HEK293T (cell line): ENCODE results near the gene CCDC92.

Experiments used
- BHLHE40 ChIP-seq: fragments of 450-650 bp; IDR thresholded peaks from 2 replicates; pipeline ENCODE4 v1.6.1; 2016; ENCODE audit warnings: mild to moderate bottlenecking, moderate library complexity, borderline replicate concordance
- CTBP1 ChIP-seq: fragments of 450-650 bp; IDR thresholded peaks from 2 replicates; pipeline ENCODE4 v1.6.1; 2016; ENCODE audit warnings: borderline replicate concordance
- FOXA1 ChIP-seq: fragments of 450-650 bp; IDR thresholded peaks from 2 replicates; pipeline ENCODE4 v1.6.1; 2016; ENCODE audit warnings: mild to moderate bottlenecking
- FOXM1 ChIP-seq: fragments of 450-650 bp; IDR thresholded peaks from 2 replicates; pipeline ENCODE4 v1.6.1; 2017; ENCODE audit warnings: mild to moderate bottlenecking, borderline replicate concordance
- HDGF ChIP-seq: fragments of 450-650 bp; IDR thresholded peaks from 2 replicates; pipeline ENCODE4 v1.6.1; 2017; ENCODE audit warnings: antibody characterized with exemption, borderline replicate concordance
- L3MBTL2 ChIP-seq: fragments of 450-650 bp; conservative IDR thresholded peaks from 2 replicates; pipeline ENCODE4 v1.6.1; 2016; ENCODE audit warnings: mild to moderate bottlenecking
- SUZ12 ChIP-seq: fragments of 450-650 bp; IDR thresholded peaks from 2 replicates; pipeline ENCODE4 v1.6.1; 2016; ENCODE audit warnings: mild to moderate bottlenecking
- TARDBP ChIP-seq: fragments of 450-650 bp; IDR thresholded peaks from 2 replicates; pipeline ENCODE4 v1.6.1; 2016

GRCh38 chr12:123889848-123890535 is 82.6 kb downstream of the CCDC92 start:
- TF ChIP-seq BHLHE40: no peak
- TF ChIP-seq CTBP1: no peak
- TF ChIP-seq FOXA1: no peak
- no peak for TF ChIP-seq SUZ12
- TF ChIP-seq HDGF: no peak
- no peak for TF ChIP-seq L3MBTL2
- no peak for TF ChIP-seq TARDBP
- no peak for TF ChIP-seq FOXM1
